Natural killer cell (primary cell): ENCODE measurements around the gene FAM25G. TPM values are rescaled to one million over a fixed set of nuclear protein-coding genes. Genes with fewer than 3 reads are reported as not detected.
"Not testable (repeated sequence)": the region's sequence is repeated elsewhere in the genome, so short reads cannot be mapped to it uniquely, and the experiment has no call there.

Source experiments
- ATAC-seq, 3 donors: fragments of 150-1000 bp in 2 of 3; fragments of 200-7000 bp in 1 of 3; cut with Tn5 transposase; 1 replicate in 1 of 3; 2 replicates in 2 of 3; pipeline ENCODE4 v1.10.0; 2021; ENCODE audit warnings: mild to moderate bottlenecking in 2 of 3, moderate library complexity in 2 of 3
- DNase-seq, 2 donors: peaks; one replicate each; pipeline versions ENCODE4 v3.0.0 to v3.0.0-alpha.2; 2013 to 2021; ENCODE audit warnings: mixed read lengths in 1 of 2
- H3K27ac ChIP-seq: one replicate; pipeline ENCODE4 v1.5.1; 2013; ENCODE audit warnings: mild to moderate bottlenecking, low read length
- H3K27me3 ChIP-seq: one replicate; pipeline ENCODE4 v1.6.1; 2013; ENCODE audit warnings: low read length; ENCODE audit not compliant: control insufficient read depth, insufficient read depth
- H3K36me3 ChIP-seq: one replicate; pipeline ENCODE4 v1.6.1; 2013; ENCODE audit warnings: low read length; ENCODE audit not compliant: control insufficient read depth, insufficient read depth
- H3K4me1 ChIP-seq: one replicate; pipeline ENCODE4 v1.6.1; 2013; ENCODE audit warnings: low read length; ENCODE audit not compliant: control insufficient read depth, insufficient read depth
- H3K4me3 ChIP-seq: one replicate; pipeline ENCODE4 v1.5.1; 2013; ENCODE audit warnings: low read length
- H3K9me3 ChIP-seq: one replicate; pipeline ENCODE4 v1.6.1; 2013; ENCODE audit warnings: low read length; ENCODE audit not compliant: control insufficient read depth, insufficient read depth
- H3K27ac Mint-ChIP-seq, 2 donors: one replicate each; pipeline ENCODE4 v1.8.0; 2022; ENCODE audit warnings: mild to moderate bottlenecking in 2 of 2, mixed read lengths in 2 of 2, moderate library complexity in 1 of 2
- H3K27me3 Mint-ChIP-seq, 2 donors: one replicate each; pipeline ENCODE4 v1.8.0; 2022; ENCODE audit warnings: low read depth in 2 of 2, mixed read lengths in 2 of 2
- H3K36me3 Mint-ChIP-seq: one replicate; pipeline ENCODE4 v1.8.0; 2022; ENCODE audit warnings: mixed read lengths
- H3K4me1 Mint-ChIP-seq, 2 donors: one replicate each; pipeline ENCODE4 v1.8.0; 2022; ENCODE audit warnings: mixed read lengths in 2 of 2
- H3K4me3 Mint-ChIP-seq: one replicate; pipeline ENCODE4 v1.8.0; 2022; ENCODE audit warnings: mild to moderate bottlenecking, moderate library complexity, mixed read lengths
- H3K9me3 Mint-ChIP-seq, 2 donors: one replicate each; pipeline ENCODE4 v1.8.0; 2022; ENCODE audit warnings: mixed read lengths in 2 of 2
- WGBS: methylation state at CpG from one replicate; pipeline ENCODE4 v1.1.7; 2013; ENCODE audit warnings: missing lambda C conversion rate; ENCODE audit not compliant: insufficient coverage; 5-methylcytosine and 5-hydroxymethylcytosine counted together
- intact Hi-C: fragments of 100-400 bp; cut with micrococcal nuclease; formaldehyde crosslinking; loops from one replicate; pipeline ENCODE4 v1.14.2; 2022
- total RNA-seq, 4 donors: library from RNA; stranded (reverse); fragments of 120-200 nt in 1 of 4; gene quantifications; one replicate each; pipeline versions ENCODE4 v1.2.3 to v1.2.4, GENCODE V29; 2013 to 2022

FAM25G gene
- not detected for total RNA-seq
- not detected for total RNA-seq (2013)

DNA sequence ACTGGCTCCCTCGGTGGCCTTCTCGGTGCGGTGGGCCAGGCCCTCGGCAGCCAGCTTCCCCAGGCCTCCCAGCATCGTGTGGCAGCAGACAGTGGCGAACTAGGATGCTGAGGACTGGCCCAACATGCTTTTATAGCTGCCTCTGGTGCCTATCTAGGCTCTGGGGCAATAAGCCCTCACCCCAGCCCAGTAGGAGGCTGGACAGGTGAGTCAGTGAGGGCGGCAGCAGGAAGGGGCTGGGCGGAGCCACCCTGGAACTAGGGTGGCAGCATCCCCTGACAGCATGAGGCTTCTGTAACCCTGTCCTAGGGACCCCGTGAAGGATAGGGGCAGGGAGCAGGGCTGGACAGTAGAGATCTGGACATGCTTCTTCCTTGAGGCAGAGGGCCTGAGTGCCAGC lies at the start of gene FAM25G:
Gene FAM25G (minus strand): TSS at position 101 of the 400 bp plus-strand sequence. CDS start 26 bp downstream, at position 75.
- H3K27ac Mint-ChIP-seq, H3K4me3 Mint-ChIP-seq, H3K27me3 ChIP-seq, intact Hi-C loops, H3K9me3 ChIP-seq, H3K36me3 ChIP-seq, H3K4me3 ChIP-seq, DNase-seq, H3K4me1 Mint-ChIP-seq, ATAC-seq, H3K27me3 Mint-ChIP-seq, H3K9me3 Mint-ChIP-seq, H3K27ac ChIP-seq, H3K4me1 ChIP-seq, H3K36me3 Mint-ChIP-seq: not testable (repeated sequence)
- no CpG with 5 or more reads among the region's 9 CpGs for WGBS

DNA sequence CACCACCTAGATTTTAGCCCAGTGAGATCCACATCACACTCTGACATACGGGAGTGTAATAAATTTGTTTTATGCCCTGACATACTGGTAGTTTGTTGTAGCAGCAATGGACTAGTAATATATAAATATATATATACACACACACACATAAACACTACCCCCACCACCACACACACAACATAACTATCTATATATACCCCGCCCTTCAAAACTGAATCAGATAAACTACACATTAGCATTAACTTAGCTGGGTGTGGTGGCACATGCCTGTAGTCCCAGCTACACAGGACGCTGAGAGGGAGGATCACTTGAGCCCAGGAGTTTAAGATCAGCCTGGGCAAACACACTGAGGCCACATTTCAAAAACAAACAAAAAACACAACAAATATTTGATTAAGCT lies 44.9 kb upstream of the FAM25G start:
- H3K4me3 ChIP-seq, H3K9me3 Mint-ChIP-seq, H3K9me3 ChIP-seq, H3K27ac ChIP-seq, H3K27ac Mint-ChIP-seq, H3K27me3 Mint-ChIP-seq, H3K36me3 Mint-ChIP-seq, ATAC-seq, H3K36me3 ChIP-seq, H3K4me3 Mint-ChIP-seq, H3K4me1 Mint-ChIP-seq, H3K27me3 ChIP-seq, intact Hi-C loops, DNase-seq, H3K4me1 ChIP-seq: not testable (repeated sequence)
- no CpG with 5 or more reads among the region's 3 CpGs for WGBS

DNA sequence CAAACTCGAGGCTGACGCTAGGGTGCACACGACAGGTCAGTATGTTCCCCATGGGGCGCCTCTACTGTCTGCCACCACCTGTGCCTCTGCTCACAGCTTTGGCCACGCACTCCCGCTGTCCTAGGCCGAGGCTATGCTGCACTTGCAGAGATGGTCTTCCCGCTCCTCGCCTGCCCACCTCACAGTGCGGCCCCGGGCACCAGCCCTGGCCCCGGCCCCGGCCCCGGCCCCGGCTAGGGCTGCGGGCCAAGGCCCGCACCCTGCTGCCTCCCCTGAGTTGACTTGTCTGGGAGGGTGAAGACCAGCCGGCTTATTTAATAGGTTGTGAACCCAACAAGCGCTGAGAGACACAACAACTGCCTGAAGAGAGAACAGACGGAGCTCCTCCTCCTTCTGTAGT lies 32.0 kb upstream of the FAM25G start, which contains the start of gene AGAP9:
Gene AGAP9 (minus strand): TSS at position 164 of the 400 bp plus-strand sequence. CDS start 112 bp downstream, at position 52.
- H3K4me1 Mint-ChIP-seq, H3K4me3 ChIP-seq, H3K4me1 ChIP-seq, H3K27ac Mint-ChIP-seq, intact Hi-C loops, H3K9me3 ChIP-seq, H3K27ac ChIP-seq, H3K27me3 Mint-ChIP-seq, ATAC-seq, H3K36me3 ChIP-seq, DNase-seq, H3K9me3 Mint-ChIP-seq, H3K4me3 Mint-ChIP-seq, H3K27me3 ChIP-seq, H3K36me3 Mint-ChIP-seq: not testable (repeated sequence)
- WGBS = no CpG with 5 or more reads among the region's 20 CpGs

DNA sequence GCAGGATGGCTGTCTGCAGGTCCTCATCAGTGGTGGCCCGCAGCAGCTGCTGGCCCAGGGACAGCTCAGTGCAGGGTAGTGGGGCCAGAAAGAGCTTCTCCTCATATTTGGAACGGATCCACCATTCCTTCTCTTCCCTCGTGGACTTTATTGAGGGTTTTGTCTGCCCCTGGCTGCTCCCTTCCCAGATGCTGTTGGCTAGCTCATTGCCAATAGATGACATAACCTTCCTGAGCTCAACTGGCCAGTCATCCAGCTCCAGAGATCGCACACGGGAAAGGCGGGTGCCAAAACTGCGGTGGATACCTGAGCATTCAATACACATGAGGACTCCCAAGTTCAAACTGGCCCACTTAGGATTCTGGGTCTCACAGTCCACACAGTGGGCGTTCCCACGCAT lies 10.8 kb upstream of the FAM25G start:
- H3K36me3 Mint-ChIP-seq, H3K4me3 Mint-ChIP-seq, H3K27me3 ChIP-seq, ATAC-seq, H3K4me1 ChIP-seq, DNase-seq, H3K9me3 ChIP-seq, H3K9me3 Mint-ChIP-seq, H3K4me1 Mint-ChIP-seq, intact Hi-C loops, H3K27ac Mint-ChIP-seq, H3K27me3 Mint-ChIP-seq, H3K36me3 ChIP-seq, H3K4me3 ChIP-seq, H3K27ac ChIP-seq: not testable (repeated sequence)
- WGBS = no CpG with 5 or more reads among the region's 9 CpGs

DNA sequence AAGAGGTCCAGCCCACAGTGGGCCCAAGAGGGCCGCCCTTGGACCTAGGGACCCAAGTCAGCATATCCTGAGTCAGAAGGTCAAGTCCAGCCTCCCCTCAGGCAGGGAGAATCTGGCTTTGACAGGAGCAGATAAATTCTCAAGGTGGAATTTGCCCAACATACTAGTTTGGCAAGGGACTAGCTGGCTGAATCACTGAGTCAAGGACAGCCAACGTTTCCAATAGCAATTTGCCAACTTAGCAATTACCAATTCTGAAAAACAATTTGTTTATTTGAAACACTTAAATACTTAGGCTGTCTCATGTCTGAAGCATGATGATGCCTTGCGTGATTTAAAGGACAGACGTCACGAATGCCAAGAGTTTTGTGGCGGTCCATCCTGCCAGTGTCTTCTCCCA lies 2.7 kb upstream of the FAM25G start:
- WGBS = no CpG with 5 or more reads among the region's 6 CpGs
- H3K4me3 ChIP-seq, DNase-seq, H3K9me3 ChIP-seq, ATAC-seq, H3K4me3 Mint-ChIP-seq, H3K4me1 Mint-ChIP-seq, H3K27me3 ChIP-seq, H3K9me3 Mint-ChIP-seq, H3K36me3 ChIP-seq, H3K27ac Mint-ChIP-seq, H3K4me1 ChIP-seq, H3K27ac ChIP-seq, H3K36me3 Mint-ChIP-seq, H3K27me3 Mint-ChIP-seq, intact Hi-C loops: not testable (repeated sequence)

DNA sequence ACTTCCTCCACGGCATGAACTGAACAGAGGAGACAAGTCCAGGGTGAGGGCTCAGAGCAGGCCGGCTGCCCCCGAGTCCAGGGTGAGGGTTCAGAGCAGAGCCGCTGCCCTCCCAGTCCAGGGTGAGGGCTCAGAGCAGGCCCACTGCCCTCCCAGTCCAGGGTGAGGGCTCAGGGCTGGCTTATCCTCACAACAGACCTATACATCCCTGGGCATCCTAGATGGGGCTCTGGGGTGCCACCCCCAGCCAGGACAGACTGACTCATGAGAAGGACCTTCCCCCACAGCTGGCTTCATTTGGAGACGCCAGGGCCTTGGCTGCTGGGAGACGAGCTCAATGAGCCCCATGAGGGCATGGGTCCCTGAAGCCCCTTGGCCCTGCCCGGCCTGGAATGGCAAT lies 1.9 kb downstream of the FAM25G start:
- intact Hi-C loops, H3K27me3 Mint-ChIP-seq, H3K4me1 ChIP-seq, H3K4me1 Mint-ChIP-seq, DNase-seq, H3K36me3 Mint-ChIP-seq, H3K36me3 ChIP-seq, H3K4me3 ChIP-seq, H3K4me3 Mint-ChIP-seq, H3K9me3 Mint-ChIP-seq, ATAC-seq, H3K27ac ChIP-seq, H3K27ac Mint-ChIP-seq, H3K9me3 ChIP-seq, H3K27me3 ChIP-seq: not testable (repeated sequence)
- WGBS = no CpG with 5 or more reads among the region's 7 CpGs

DNA sequence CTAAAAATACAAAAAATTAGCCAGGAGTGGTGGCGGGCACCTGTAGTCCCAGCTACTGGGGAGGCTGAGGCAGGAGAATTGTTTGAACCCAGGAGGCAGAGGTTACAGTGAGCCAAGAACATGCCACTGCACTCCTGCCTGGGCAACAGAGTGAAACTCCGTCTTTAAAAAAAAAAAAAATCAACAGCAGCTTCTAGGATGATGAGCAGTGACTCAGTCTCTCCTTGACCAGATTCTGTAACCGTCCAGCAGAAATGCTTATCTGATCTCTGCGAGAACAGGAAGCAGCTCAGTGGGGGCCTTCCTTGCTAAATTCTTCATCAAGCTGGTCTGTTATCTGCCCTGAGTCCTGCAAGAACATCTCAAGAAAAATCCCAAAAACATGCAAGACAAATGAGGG lies 5.6 kb downstream of the FAM25G start:
- H3K4me3 ChIP-seq, DNase-seq, H3K4me1 Mint-ChIP-seq, H3K4me1 ChIP-seq, H3K36me3 Mint-ChIP-seq, H3K9me3 Mint-ChIP-seq, H3K27ac Mint-ChIP-seq, ATAC-seq, H3K36me3 ChIP-seq, H3K27ac ChIP-seq, H3K27me3 Mint-ChIP-seq, H3K27me3 ChIP-seq, intact Hi-C loops, H3K4me3 Mint-ChIP-seq, H3K9me3 ChIP-seq: not testable (repeated sequence)
- no CpG with 5 or more reads among the region's 4 CpGs for WGBS

DNA sequence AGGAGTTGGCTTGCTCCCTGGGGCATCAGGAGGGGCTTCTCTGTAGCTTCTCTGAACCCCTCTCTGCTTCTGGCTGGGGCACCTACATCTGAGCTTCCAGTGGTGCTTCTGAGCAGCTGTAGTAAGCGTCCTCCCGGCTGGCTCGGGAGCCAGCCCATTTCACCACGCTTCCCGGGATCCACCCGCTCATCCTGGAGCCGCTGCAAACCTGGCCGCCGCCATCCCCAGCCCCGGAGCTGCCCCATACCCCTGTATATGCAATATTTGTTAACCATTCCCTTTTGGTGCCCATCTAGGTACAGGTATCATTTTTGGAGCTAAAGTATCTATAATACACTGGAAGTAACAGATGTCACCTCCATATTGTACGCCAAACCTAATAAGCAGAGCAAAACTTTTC lies 6.7 kb downstream of the FAM25G start:
- H3K4me1 ChIP-seq, H3K9me3 Mint-ChIP-seq, H3K4me3 ChIP-seq, intact Hi-C loops, H3K27ac ChIP-seq, H3K9me3 ChIP-seq, H3K27me3 Mint-ChIP-seq, DNase-seq, H3K36me3 Mint-ChIP-seq, H3K36me3 ChIP-seq, H3K4me1 Mint-ChIP-seq, H3K27ac Mint-ChIP-seq, H3K27me3 ChIP-seq, ATAC-seq, H3K4me3 Mint-ChIP-seq: not testable (repeated sequence)
- 96% methylated on average over 8 of the region's 11 CpGs for WGBS
